NCI-H748 (cell line): ENCODE results near the gene CCNY.

Experiments
- DNase-seq: peaks from one replicate; lab custom pipeline; 2025; ENCODE audit not compliant: unreplicated experiment; lab: John Stamatoyannopoulos, UW

The CCNY gene

DNA sequence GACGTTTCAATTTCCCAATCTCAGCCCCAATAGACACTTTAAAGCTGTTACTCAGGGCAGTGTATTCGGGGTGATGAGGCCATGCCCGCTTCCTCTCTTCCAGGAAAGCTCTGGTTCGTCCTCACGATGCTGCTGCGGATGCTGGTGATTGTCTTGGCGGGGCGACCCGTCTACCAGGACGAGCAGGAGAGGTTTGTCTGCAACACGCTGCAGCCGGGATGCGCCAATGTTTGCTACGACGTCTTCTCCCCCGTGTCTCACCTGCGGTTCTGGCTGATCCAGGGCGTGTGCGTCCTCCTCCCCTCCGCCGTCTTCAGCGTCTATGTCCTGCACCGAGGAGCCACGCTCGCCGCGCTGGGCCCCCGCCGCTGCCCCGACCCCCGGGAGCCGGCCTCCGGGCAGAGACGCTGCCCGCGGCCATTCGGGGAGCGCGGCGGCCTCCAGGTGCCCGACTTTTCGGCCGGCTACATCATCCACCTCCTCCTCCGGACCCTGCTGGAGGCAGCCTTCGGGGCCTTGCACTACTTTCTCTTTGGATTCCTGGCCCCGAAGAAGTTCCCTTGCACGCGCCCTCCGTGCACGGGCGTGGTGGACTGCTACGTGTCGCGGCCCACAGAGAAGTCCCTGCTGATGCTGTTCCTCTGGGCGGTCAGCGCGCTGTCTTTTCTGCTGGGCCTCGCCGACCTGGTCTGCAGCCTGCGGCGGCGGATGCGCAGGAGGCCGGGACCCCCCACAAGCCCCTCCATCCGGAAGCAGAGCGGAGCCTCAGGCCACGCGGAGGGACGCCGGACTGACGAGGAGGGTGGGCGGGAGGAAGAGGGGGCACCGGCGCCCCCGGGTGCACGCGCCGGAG is 271.4 kb downstream of the CCNY start:
- DNase-seq: peak; percentile 56

DNA sequence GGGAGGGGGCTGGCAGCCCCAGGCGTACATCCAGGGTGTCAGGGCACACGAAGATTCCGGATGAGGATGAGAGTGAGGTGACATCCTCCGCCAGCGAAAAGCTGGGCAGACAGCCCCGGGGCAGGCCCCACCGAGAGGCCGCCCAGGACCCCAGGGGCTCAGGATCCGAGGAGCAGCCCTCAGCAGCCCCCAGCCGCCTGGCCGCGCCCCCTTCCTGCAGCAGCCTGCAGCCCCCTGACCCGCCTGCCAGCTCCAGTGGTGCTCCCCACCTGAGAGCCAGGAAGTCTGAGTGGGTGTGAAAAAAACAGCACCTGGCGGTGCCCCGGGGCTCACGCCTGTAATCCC is 272.0 kb downstream of the CCNY start:
- DNase-seq: peak; percentile 21

GRCh38 chr10:35611750-35612149 is 275.4 kb downstream of the CCNY start:
- peak; percentile 39 for DNase-seq

DNA sequence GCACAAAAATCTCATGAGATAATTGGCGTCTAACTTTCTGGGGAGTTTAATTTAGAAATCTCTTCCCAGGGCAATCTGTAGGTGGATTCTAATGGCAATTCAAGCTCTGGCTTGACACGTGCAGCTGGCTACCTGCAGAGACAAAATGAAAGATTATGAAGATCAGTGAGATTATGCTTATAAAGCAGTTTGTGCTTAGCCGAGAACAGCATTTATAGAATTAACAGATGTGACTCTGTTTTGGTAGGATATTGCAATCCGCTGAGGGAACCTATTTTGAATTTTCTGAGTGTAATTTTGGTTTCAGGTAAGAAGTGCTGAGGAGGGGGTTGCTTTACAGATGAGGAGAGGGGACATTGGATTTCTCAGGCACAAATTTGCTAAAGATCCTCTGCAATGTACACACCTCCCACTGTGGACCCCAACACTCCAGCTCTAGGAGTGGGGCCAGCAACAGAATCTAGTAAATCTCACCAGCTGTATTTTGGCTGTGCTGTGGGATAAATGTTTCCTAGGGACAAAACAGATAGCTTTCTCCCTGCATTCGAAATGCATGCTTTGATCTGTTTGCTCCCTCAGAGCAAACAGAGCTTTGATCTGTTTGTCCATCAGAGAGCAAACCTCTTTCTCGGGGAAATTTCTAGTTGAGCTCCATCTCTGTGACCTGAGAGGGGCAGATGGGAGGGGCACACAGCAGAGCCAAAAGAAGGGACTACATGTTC is 276.2 kb downstream of the CCNY start:
- no peak for DNase-seq

- no peak for DNase-seq
Observed at GRCh38 chr10:35613107-35613440, 276.8 kb downstream of the CCNY start.

DNA sequence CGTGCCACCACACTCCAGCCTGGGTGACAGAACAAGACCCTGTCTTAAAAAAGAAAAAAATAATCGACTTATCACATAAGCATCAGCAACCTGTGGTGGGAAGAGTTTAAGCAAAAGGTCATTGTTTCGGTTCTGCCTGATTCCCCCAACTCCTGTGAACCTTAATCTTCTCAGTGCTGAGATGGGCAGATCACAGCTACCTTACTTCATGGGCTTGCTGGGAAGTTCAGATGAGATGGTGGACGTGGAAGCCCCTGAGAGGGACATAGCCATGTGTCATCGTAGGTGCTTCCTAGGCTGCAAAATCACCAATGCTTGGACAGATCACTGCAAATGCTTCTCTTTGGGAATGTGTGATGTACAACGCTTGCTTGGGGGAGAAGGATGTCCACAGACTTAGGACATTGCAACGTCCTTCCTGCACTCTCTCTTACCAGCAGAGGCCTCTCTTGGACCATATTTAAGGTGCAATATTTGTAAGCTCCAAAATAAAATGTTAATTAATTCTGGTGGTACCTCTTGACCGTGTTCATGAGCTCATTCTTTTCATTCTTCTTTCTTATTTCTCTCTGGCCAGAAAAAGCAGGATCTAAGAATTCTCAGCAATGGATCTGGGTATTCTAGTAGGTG is 277.4 kb downstream of the CCNY start:
- DNase-seq: peak; percentile 58

GRCh38 chr10:35614312-35614711 is 278.0 kb downstream of the CCNY start:
- DNase-seq: peak; percentile 54
